Fibroblast of lung (primary cell): ENCODE results near the gene SLC35F4. TPM values are rescaled to one million over a fixed set of nuclear protein-coding genes. Genes with fewer than 3 reads are reported as not detected.

ENCODE experiments used
- DNase-seq, 2 donors: peaks; one replicate each; pipeline versions ENCODE4 v3.0.0 to v3.0.0-alpha.2; 2010; ENCODE audit warnings: low read depth in 2 of 2
- H2AFZ ChIP-seq: 2 replicates; pipeline ENCODE4 v1.5.1; 2012; ENCODE audit warnings: low read length, control low read depth, inconsistent platforms
- H3K27ac ChIP-seq: 2 replicates; pipeline ENCODE4 v1.5.1; 2011; ENCODE audit warnings: low read length, control low read depth; ENCODE audit not compliant: insufficient read depth
- H3K27me3 ChIP-seq: 2 replicates; pipeline ENCODE4 v1.5.1; 2011; ENCODE audit warnings: mild to moderate bottlenecking, low read length; ENCODE audit not compliant: control insufficient read depth, insufficient read depth
- H3K36me3 ChIP-seq: 2 replicates; pipeline ENCODE4 v1.5.1; 2011; ENCODE audit warnings: low read length; ENCODE audit not compliant: control insufficient read depth, insufficient read depth
- H3K4me1 ChIP-seq: 2 replicates; pipeline ENCODE4 v1.5.1; 2011; ENCODE audit warnings: low read length; ENCODE audit not compliant: control insufficient read depth, insufficient read depth; ENCODE audit errors: extremely low read depth
- H3K4me2 ChIP-seq: 2 replicates; pipeline ENCODE4 v1.5.1; 2011; ENCODE audit warnings: low read length, control low read depth; ENCODE audit not compliant: insufficient read depth; ENCODE audit errors: extremely low read depth
- H3K4me3 ChIP-seq, 4 experiments: fragments of 200-600 bp in 1 of 4; sonication (generic) in 1 of 4; replicated peaks in 1 of 4; 2 replicates each; pipeline ENCODE4 v1.5.1; 2011 to 2016; ENCODE audit warnings: low read length in 4 of 4, low read depth in 3 of 4, mild to moderate bottlenecking in 3 of 4, control low read depth in 2 of 4, inconsistent platforms in 1 of 4, mixed read lengths in 1 of 4; ENCODE audit not compliant: insufficient read depth in 1 of 4; ENCODE audit errors: control extremely low read depth in 1 of 4
- H3K79me2 ChIP-seq: 2 replicates; pipeline ENCODE4 v1.5.1; 2012; ENCODE audit warnings: mild to moderate bottlenecking, low read length, inconsistent platforms; ENCODE audit not compliant: control insufficient read depth, insufficient read depth
- H3K9ac ChIP-seq: 2 replicates; pipeline ENCODE4 v1.5.1; 2011; ENCODE audit warnings: mild to moderate bottlenecking, low read length, control low read depth; ENCODE audit not compliant: insufficient read depth
- H3K9me3 ChIP-seq: 2 replicates; pipeline ENCODE4 v1.5.1; 2012; ENCODE audit warnings: low read depth, low read length; ENCODE audit not compliant: control insufficient read depth, insufficient read depth
- H4K20me1 ChIP-seq: 2 replicates; pipeline ENCODE4 v1.5.1; 2011; ENCODE audit warnings: low read length; ENCODE audit not compliant: control insufficient read depth, insufficient read depth; ENCODE audit errors: extremely low read depth
- EZH2 ChIP-seq: IDR thresholded peaks from 2 replicates; pipeline ENCODE4 v1.5.1; 2012; ENCODE audit warnings: low read length, control low read depth, mild to moderate bottlenecking; ENCODE audit errors: missing control alignments
- polyA plus RNA-seq, 2 donors: library from polyadenylated mRNA; depleted of rRNA in 1 of 2; stranded (reverse) in 1 of 2; unstranded in 1 of 2; fragments of >200 nt; gene quantifications; 2 replicates each; pipeline ENCODE4 v1.2.1, GENCODE V29; 2011 to 2012; ENCODE audit warnings: missing spikeins in 1 of 2
- total RNA-seq: library from RNA; depleted of rRNA; stranded (reverse); fragments of >200 nt; gene quantifications from 2 replicates; pipeline ENCODE4 v1.2.1, GENCODE V29; 2014
- TF ChIP-seq, protein P1 (sequence below), 2 donors: IDR thresholded peaks in 1 of 2; conservative IDR thresholded peaks in 1 of 2; 1 replicate in 1 of 2; 2 replicates in 1 of 2; pipeline ENCODE4 v1.5.1; 2011 to 2012; ENCODE audit warnings: low read length in 2 of 2, control low read depth in 1 of 2, inconsistent platforms in 1 of 2, low read depth in 1 of 2, mild to moderate bottlenecking in 1 of 2

SLC35F4 gene
- total and polyA plus RNA-seq, 2 donors (not counting 1 experiment from before 2014, with no cell fraction given), result not detected

DNA sequence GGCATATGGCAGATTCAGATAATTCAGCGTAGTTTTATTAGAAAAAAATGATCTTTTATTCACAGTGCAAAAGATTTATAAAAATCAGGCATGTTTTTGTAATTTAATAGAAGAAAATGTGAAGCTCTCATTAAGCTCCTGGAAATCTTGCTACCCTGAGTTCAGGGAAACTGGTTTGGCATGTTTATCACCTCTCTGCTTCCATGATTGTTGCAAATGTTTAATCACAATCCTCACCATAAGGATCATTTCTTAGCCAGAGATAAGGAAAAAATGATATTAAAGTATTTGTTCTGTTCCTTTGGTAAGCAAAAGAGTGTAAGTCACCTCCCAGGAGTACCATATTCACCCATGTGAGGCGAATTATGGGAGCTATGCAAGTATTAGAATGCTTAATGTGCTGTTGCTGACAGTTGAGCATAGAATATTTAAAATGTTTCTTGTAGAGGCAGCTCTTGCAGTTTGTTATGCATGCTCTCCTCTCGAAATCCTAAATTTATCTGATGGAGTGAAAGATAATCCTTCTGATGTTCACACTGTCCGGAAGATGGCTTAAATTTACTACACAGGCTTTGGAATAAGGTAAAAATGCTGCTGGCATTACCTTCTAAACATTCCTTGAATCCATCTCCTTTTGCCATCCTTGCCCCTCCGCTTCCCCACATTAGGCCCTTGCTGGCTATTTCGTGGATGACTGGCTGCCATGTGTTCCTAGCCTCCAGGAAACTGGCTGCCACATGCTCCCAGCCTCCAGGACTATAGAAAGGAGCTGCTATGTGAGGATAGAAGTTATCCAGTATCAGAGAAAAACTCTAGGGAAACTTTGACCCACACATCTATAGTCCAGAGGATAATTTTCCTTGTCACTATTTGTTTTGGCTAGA, 256.5 kb downstream of the SLC35F4 start:
- no peak for DNase-seq
- H3K4me2 ChIP-seq, result no peak overlapping the region
- TF ChIP-seq EZH2, result no peak
- TF ChIP-seq, protein P1, sequence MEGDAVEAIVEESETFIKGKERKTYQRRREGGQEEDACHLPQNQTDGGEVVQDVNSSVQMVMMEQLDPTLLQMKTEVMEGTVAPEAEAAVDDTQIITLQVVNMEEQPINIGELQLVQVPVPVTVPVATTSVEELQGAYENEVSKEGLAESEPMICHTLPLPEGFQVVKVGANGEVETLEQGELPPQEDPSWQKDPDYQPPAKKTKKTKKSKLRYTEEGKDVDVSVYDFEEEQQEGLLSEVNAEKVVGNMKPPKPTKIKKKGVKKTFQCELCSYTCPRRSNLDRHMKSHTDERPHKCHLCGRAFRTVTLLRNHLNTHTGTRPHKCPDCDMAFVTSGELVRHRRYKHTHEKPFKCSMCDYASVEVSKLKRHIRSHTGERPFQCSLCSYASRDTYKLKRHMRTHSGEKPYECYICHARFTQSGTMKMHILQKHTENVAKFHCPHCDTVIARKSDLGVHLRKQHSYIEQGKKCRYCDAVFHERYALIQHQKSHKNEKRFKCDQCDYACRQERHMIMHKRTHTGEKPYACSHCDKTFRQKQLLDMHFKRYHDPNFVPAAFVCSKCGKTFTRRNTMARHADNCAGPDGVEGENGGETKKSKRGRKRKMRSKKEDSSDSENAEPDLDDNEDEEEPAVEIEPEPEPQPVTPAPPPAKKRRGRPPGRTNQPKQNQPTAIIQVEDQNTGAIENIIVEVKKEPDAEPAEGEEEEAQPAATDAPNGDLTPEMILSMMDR (conservative IDR thresholded peaks at IDR 0.05 in 1 of 2, IDR thresholded peaks at IDR 0.05 in 1 of 2; ENCODE audit: low read depth in 1 of 2, low read length in 2 of 2), result no peak

DNA sequence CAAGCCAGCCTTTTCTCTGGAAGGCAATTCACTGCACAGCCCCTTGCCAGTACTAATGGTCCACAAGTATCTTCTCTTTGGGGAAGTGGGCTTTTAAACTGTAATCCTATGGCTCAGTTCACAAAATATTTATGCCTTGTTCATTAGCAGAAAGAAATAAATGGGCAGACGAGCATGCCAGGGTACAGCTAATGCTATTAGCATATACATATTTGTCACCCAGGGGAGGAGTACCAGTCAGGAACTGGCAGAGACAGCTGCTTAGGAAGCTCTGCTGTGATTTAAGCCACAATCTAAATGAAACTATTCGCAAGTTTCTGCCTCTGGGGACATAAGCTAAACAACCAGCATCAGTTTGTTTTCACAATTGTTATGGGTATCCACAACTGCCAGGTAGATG, 258.8 kb downstream of the SLC35F4 start:
- no peaks in the 10 kb centered on the region for H4K20me1 ChIP-seq
- DNase-seq, result no peak

More for the DNA sequence above, 256.5 kb downstream of the SLC35F4 start:
- Histone ChIP-seq H2AFZ (no peak overlapping the region), H3K4me3 (no peak overlapping the region), H3K27ac (no peak overlapping the region), H3K9me3 (no peaks in the 10 kb centered on the region), H3K9ac (no peak overlapping the region), H3K27me3 (no peaks in the 10 kb centered on the region), H4K20me1 (no peaks in the 10 kb centered on the region), H3K36me3 (no peaks in the 10 kb centered on the region), H3K79me2 (no peaks in the 10 kb centered on the region), H3K4me1 (no peaks in the 10 kb centered on the region)

DNA sequence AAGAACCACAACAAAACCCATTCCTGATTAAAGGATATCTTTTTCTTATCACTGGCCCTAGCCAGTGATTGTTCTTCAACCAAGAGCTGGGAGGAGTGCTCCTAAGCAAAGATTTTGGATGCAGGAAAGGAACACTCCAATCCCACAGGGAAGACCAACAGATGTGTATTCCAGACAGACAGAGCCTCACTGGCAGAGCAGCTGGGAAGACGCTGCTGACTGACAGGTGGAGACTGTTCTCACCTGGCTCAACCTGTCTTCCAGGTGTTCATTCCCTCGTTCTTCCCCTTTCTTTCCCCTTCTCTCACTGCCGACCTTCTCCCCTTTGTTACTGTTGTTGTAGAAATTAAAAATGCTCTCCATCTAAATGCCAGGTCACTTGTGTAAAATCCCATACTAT, 282.5 kb downstream of the SLC35F4 start:
- Histone ChIP-seq H3K27me3 (no peaks in the 10 kb centered on the region), H3K4me2 (no peak overlapping the region), H3K4me1 (no peaks in the 10 kb centered on the region), H3K9ac (no peak overlapping the region), H3K79me2 (no peaks in the 10 kb centered on the region), H3K27ac (no peak overlapping the region), H2AFZ (no peak overlapping the region), H3K9me3 (no peaks in the 10 kb centered on the region), H3K36me3 (no peaks in the 10 kb centered on the region), H3K4me3 (no peak overlapping the region), H4K20me1 (no peaks in the 10 kb centered on the region)
- DNase-seq, result no peak
- no peak for TF ChIP-seq EZH2
- TF ChIP-seq, protein P1 (conservative IDR thresholded peaks at IDR 0.05 in 1 of 2, IDR thresholded peaks at IDR 0.05 in 1 of 2; ENCODE audit: low read depth in 1 of 2, low read length in 2 of 2), result no peak

More for the DNA sequence above, 258.8 kb downstream of the SLC35F4 start:
- Histone ChIP-seq H3K9me3 (no peaks in the 10 kb centered on the region), H3K27ac (no peak overlapping the region), H3K27me3 (no peaks in the 10 kb centered on the region), H3K4me2 (no peak overlapping the region), H3K79me2 (no peaks in the 10 kb centered on the region), H3K36me3 (no peaks in the 10 kb centered on the region), H2AFZ (no peak overlapping the region), H3K4me3 (no peak overlapping the region), H3K9ac (no peak overlapping the region), H3K4me1 (no peaks in the 10 kb centered on the region)
- TF ChIP-seq EZH2, result no peak
- TF ChIP-seq, protein P1 (conservative IDR thresholded peaks at IDR 0.05 in 1 of 2, IDR thresholded peaks at IDR 0.05 in 1 of 2; ENCODE audit: low read depth in 1 of 2, low read length in 2 of 2), result no peak
